ENCODE results near the gene PHF20. TPM values are rescaled to one million over a fixed set of nuclear protein-coding genes. Genes with fewer than 3 reads are reported as not detected.

PHF20 gene
- total RNA-seq, 1 experiment from 2014 or later = 56.7 TPM

- Mint-ChIP-seq H3K4me1 (ENCODE audit: low read depth, unreplicated experiment) (peaks cover 13% of the 10 kb centered on the region), H3K36me3 (ENCODE audit: insufficient read depth, unreplicated experiment) (peaks cover 41% of the 10 kb centered on the region), H3K9me3 (ENCODE audit: low read depth, unreplicated experiment) (no peaks in the 10 kb centered on the region), H3K4me3 (ENCODE audit: low read depth, unreplicated experiment) (peak overlapping the region; percentile 99), H3K27ac (ENCODE audit: unreplicated experiment) (peak overlapping the region; percentile 88), H3K27me3 (ENCODE audit: unreplicated experiment) (no peaks in the 10 kb centered on the region)
- intact Hi-C loops (cut with micrococcal nuclease; ENCODE audit: unreplicated experiment) = no loop called here
- CTCF ChIA-PET = interaction anchor here (2.3 to 2.5 kb wide), 2 partner anchors 186 to 250 kb away, joined by 16 to 24 read pairs; no protein-coding TSS in a partner anchor
- TF ChIP-seq, protein P1, sequence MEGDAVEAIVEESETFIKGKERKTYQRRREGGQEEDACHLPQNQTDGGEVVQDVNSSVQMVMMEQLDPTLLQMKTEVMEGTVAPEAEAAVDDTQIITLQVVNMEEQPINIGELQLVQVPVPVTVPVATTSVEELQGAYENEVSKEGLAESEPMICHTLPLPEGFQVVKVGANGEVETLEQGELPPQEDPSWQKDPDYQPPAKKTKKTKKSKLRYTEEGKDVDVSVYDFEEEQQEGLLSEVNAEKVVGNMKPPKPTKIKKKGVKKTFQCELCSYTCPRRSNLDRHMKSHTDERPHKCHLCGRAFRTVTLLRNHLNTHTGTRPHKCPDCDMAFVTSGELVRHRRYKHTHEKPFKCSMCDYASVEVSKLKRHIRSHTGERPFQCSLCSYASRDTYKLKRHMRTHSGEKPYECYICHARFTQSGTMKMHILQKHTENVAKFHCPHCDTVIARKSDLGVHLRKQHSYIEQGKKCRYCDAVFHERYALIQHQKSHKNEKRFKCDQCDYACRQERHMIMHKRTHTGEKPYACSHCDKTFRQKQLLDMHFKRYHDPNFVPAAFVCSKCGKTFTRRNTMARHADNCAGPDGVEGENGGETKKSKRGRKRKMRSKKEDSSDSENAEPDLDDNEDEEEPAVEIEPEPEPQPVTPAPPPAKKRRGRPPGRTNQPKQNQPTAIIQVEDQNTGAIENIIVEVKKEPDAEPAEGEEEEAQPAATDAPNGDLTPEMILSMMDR (IDR thresholded peaks at IDR 0.05; ENCODE audit: unreplicated experiment) = no peak
- BruUV-seq (replicated peaks) = no TSS peak
- DNase-seq = peak; percentile 26
These were observed 180.9 kb downstream of the PHF20 start for GRCh38 chr20:35952480-35953386.

DNA sequence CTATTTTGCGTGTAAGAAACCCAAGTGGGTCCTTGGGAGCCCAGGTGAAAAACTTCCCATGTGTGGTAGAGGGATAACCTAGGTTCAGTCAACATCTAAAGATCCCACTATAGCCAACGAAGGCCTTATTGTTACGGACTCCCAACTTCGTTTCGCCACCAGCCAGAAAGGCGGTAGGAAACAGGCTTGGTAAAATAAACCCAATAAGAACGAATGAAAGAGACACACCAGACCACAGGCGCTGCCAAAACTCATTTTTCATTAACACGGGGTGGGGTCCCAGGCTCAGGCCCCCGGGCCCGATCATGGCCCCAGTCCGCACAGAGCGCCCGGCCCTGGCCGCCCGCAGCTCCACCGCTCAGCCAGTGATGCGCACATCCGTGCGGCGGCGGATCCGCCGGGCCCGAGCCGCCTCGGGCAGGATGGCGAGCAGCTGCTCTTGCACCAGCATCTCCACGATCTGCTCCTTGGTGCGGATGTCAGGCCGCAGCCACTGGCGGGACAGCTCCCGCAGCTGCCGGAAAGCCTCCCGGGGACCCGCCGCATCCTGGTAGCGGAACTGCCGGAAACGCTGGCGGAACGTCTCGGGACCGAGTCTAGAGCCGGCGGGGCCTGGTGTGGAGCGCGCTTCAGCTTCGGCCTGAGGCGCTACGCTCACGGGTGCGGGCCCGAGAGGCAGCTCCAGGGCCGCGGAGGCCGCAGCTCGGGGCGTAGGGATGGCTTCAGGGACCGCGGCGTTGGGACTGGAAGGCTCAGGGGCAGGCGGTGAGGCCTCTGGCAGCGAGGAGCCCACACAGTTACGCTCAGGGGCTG lies 181.8 kb downstream of the PHF20 start:
- TF ChIP-seq, protein P1 (IDR thresholded peaks at IDR 0.05; ENCODE audit: unreplicated experiment) = no peak
- TSS peak; percentile 77 for BruUV-seq (replicated peaks)
- H3K9me3 Mint-ChIP-seq (ENCODE audit: low read depth, unreplicated experiment) = no peaks in the 10 kb centered on the region
- H3K4me1 Mint-ChIP-seq (ENCODE audit: low read depth, unreplicated experiment) = peaks cover 13% of the 10 kb centered on the region
- no peaks in the 10 kb centered on the region for H3K27me3 Mint-ChIP-seq (ENCODE audit: unreplicated experiment)
- H3K27ac Mint-ChIP-seq (ENCODE audit: unreplicated experiment) = peak overlapping the region; percentile 88
- H3K36me3 Mint-ChIP-seq (ENCODE audit: insufficient read depth, unreplicated experiment) = peaks cover 40% of the 10 kb centered on the region
- CTCF ChIA-PET = interaction anchor here (0.6 to 2.5 kb wide), 31 partner anchors 8 to 1536 kb away, joined by 3 to 27 read pairs (median 4); partner anchors contain the start of genes AAR2, ERGIC3 and RBM39
- intact Hi-C loops (cut with micrococcal nuclease; ENCODE audit: unreplicated experiment) = no loop called here
- DNase-seq = peak; percentile 59
- H3K4me3 Mint-ChIP-seq (ENCODE audit: low read depth, unreplicated experiment) = peak overlapping the region; percentile 99

GRCh38 chr20:35954200-35954906 lies 182.5 kb downstream of the PHF20 start, which contains the start of gene SCAND1:
TSS of gene SCAND1 (minus strand) at chr20:35954502. CDS start at chr20:35954284, 218 bp downstream.
- H3K27ac Mint-ChIP-seq (ENCODE audit: unreplicated experiment) = peak within 1 kb of the TSS; percentile 88
- no peaks in the 10 kb centered on the region for H3K9me3 Mint-ChIP-seq (ENCODE audit: low read depth, unreplicated experiment)
- DNase-seq = peak; percentile 99
- BruUV-seq (replicated peaks) = no TSS peak
- intact Hi-C loops (cut with micrococcal nuclease; ENCODE audit: unreplicated experiment) = no loop called here
- CTCF ChIA-PET = interaction anchor here (0.6 to 2.5 kb wide), 35 partner anchors 8 to 1536 kb away, joined by 3 to 27 read pairs (median 4); partner anchors contain the start of genes AAR2, ERGIC3 and RBM39
- H3K4me1 Mint-ChIP-seq (ENCODE audit: low read depth, unreplicated experiment) = peaks cover 13% of the 10 kb centered on the region
- H3K4me3 Mint-ChIP-seq (ENCODE audit: low read depth, unreplicated experiment) = peak within 1 kb of the TSS; percentile 99
- H3K27me3 Mint-ChIP-seq (ENCODE audit: unreplicated experiment) = no peaks in the 10 kb centered on the region
- H3K36me3 Mint-ChIP-seq (ENCODE audit: insufficient read depth, unreplicated experiment) = peaks cover 40% of the 10 kb centered on the region
- TF ChIP-seq, protein P1 (IDR thresholded peaks at IDR 0.05; ENCODE audit: unreplicated experiment) = peak; percentile 96

DNA sequence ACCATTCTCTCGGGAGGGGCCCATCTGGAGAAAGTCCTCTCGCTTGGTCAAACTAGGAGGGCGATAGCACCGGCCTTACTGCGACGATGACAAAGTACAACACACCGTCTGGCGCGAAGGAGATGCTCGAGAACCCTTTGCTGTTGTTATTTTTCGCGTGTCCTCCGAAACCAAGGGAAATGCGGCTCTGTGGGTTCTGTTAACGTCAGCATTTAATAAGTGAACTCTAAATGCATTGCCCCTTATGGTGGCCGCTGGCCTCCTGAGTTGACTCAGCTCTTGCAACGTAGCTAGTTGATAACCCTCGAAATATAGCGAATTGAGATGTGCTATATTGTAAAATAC lies 183.1 kb downstream of the PHF20 start:
- peak overlapping the region; percentile 88 for H3K27ac Mint-ChIP-seq (ENCODE audit: unreplicated experiment)
- CTCF ChIA-PET = interaction anchor here (0.6 to 2.5 kb wide), 26 partner anchors 9 to 1241 kb away, joined by 3 to 27 read pairs (median 4); partner anchors contain the start of genes AAR2 and RBM39
- H3K4me3 Mint-ChIP-seq (ENCODE audit: low read depth, unreplicated experiment) = peak overlapping the region; percentile 99
- H3K27me3 Mint-ChIP-seq (ENCODE audit: unreplicated experiment) = no peaks in the 10 kb centered on the region
- no peak for DNase-seq
- peaks cover 40% of the 10 kb centered on the region for H3K36me3 Mint-ChIP-seq (ENCODE audit: insufficient read depth, unreplicated experiment)
- peaks cover 13% of the 10 kb centered on the region for H3K4me1 Mint-ChIP-seq (ENCODE audit: low read depth, unreplicated experiment)
- intact Hi-C loops (cut with micrococcal nuclease; ENCODE audit: unreplicated experiment) = no loop called here
- TF ChIP-seq, protein P1 (IDR thresholded peaks at IDR 0.05; ENCODE audit: unreplicated experiment) = no peak
- H3K9me3 Mint-ChIP-seq (ENCODE audit: low read depth, unreplicated experiment) = no peaks in the 10 kb centered on the region
- TSS peak; percentile 93 for BruUV-seq (replicated peaks)
